ENCODE data around the gene CLDN5.
"Not testable (repeated sequence)": the region's sequence is repeated elsewhere in the genome, so short reads cannot be mapped to it uniquely, and the experiment has no call there.

Gene CLDN5

DNA sequence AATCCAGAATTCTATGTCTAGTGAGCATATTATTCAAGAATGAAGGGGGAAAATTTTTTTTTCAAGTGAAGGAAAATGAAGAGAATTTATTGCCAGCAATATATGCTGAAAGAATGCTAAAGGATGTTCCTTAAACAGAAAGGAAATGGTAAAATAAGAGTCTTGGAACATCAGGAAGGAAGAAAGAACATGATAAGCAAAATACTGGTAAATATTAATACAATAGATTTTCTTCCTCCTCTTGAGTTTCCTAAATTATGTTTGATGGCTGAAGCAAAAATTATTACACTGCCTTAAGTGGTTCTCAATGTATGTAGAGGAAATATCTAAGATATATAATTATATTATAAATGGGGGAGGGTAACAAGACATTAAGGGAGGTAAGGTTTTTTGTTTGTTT lies 9.6 kb upstream of the CLDN5 start:
- Histone ChIP-seq H3K9me3 (ENCODE audit: severe bottlenecking) (no peaks in the 10 kb centered on the region), H3K36me3 (no peaks in the 10 kb centered on the region), H3K4me3 (ENCODE audit: low read depth, low read length) (no peak overlapping the region), H3K27ac (no peak overlapping the region), H3K27me3 (ENCODE audit: insufficient read depth, low read depth, severe bottlenecking) (no peaks in the 10 kb centered on the region)
- TF ChIP-seq, protein P1, sequence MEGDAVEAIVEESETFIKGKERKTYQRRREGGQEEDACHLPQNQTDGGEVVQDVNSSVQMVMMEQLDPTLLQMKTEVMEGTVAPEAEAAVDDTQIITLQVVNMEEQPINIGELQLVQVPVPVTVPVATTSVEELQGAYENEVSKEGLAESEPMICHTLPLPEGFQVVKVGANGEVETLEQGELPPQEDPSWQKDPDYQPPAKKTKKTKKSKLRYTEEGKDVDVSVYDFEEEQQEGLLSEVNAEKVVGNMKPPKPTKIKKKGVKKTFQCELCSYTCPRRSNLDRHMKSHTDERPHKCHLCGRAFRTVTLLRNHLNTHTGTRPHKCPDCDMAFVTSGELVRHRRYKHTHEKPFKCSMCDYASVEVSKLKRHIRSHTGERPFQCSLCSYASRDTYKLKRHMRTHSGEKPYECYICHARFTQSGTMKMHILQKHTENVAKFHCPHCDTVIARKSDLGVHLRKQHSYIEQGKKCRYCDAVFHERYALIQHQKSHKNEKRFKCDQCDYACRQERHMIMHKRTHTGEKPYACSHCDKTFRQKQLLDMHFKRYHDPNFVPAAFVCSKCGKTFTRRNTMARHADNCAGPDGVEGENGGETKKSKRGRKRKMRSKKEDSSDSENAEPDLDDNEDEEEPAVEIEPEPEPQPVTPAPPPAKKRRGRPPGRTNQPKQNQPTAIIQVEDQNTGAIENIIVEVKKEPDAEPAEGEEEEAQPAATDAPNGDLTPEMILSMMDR (IDR thresholded peaks at IDR 0.05; ENCODE audit: low read depth, low read length): no peak
- no peak for DNase-seq

DNA sequence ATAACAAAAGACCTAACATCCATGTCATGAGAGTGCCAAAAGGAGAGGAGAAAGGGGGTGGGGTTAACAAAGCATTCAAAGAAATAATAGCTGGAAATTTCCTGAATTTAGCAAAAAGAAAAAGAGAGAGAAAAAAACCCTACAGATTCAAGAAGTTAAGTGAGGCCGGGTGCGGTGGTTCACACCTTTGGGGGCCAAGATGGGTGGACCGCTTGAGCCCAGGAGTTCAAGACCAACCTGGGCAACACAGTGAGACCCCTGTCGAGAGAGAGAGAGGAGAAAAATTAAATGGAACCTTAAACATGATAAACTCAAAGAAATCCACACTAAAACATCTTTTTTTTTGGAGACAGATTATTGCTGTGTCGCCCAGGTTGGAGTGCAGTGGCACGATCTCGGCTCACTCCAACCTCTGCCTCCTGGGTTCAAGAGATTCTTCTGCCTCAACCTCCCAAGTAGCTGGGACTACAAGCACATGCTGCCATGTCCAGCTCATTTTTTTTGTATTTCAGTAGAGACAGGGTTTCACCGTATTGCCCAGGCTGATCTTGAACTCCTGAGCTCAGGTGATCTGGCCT lies 8.9 kb upstream of the CLDN5 start:
- Histone ChIP-seq H3K36me3 (no peaks in the 10 kb centered on the region), H3K27ac (no peak overlapping the region), H3K27me3 (ENCODE audit: insufficient read depth, low read depth, severe bottlenecking) (no peaks in the 10 kb centered on the region), H3K4me3 (ENCODE audit: low read depth, low read length) (no peak overlapping the region), H3K9me3 (ENCODE audit: severe bottlenecking) (no peaks in the 10 kb centered on the region)
- DNase-seq: no peak
- TF ChIP-seq, protein P1 (IDR thresholded peaks at IDR 0.05; ENCODE audit: low read depth, low read length): no peak

DNA sequence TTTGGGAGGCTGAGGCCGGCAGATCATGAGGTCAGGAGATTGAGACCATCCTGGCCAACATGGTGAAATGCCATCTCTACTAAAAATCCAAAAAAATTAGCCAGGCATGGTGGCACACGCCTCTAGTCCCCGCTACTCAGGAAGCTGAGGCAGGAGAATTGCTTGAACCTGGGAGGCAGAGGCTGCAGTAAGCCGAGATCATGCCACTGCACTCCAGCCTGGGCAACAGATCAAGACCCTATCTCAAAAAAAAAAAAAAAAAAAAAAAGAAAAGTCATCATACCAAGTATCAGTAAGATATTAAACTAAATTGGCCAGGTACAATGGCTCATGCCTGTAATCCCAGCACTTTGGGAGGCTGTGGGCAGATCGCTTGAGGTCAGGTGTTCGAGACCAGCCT lies 7.1 kb upstream of the CLDN5 start:
- H3K9me3 ChIP-seq (ENCODE audit: severe bottlenecking); H3K4me3 ChIP-seq (ENCODE audit: low read depth, low read length); H3K27ac ChIP-seq; H3K27me3 ChIP-seq (ENCODE audit: insufficient read depth, low read depth, severe bottlenecking); H3K36me3 ChIP-seq; DNase-seq: not testable (repeated sequence)

DNA sequence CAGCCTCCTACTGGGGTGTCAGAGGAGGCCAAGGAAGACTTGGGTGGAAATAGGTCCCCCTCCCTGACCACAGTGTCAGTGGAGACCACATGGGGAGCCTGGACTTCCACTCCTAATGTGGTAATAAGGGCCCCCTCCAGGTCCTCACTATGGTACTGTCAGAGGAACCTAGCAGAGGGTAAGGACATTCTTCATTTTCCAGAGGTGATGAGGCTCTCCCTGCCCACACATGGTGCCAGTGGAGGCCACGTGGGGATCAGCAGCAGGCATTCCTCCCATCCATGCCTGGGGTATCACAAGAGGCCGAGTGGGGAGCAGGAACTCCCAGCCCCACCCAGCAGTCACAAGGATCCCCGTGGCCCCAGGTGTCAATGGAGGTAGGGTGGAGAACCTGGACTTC lies 6.5 kb upstream of the CLDN5 start:
- no peaks in the 10 kb centered on the region for H3K9me3 ChIP-seq (ENCODE audit: severe bottlenecking)
- H3K36me3 ChIP-seq: no peaks in the 10 kb centered on the region
- H3K4me3 ChIP-seq (ENCODE audit: low read depth, low read length): no peak overlapping the region
- H3K27ac ChIP-seq: no peak overlapping the region
- H3K27me3 ChIP-seq (ENCODE audit: insufficient read depth, low read depth, severe bottlenecking): no peaks in the 10 kb centered on the region
- DNase-seq: no peak
- TF ChIP-seq, protein P1 (IDR thresholded peaks at IDR 0.05; ENCODE audit: low read depth, low read length): no peak

DNA sequence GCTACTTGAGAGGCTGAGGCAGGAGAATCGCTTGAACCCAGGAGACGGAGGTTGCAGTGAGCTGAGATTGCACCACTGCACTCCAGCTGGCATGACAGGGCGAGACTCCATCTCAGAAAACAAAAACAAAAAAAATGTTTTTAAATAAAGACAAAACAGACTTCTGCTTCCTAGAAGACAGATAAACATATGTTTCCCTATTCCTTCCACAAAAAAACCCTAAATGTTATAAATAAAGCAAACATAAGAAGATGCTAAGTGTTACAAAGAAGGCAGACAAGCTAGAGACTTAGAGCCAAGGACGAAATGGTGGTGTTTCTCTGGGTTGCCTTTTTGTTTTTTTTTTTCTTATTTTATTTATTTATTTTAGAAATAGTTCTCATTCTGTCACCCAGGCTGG lies 5.6 kb upstream of the CLDN5 start:
- DNase-seq: no peak
- Histone ChIP-seq H3K9me3 (ENCODE audit: severe bottlenecking) (no peaks in the 10 kb centered on the region), H3K27ac (no peak overlapping the region), H3K4me3 (ENCODE audit: low read depth, low read length) (no peak overlapping the region), H3K27me3 (ENCODE audit: insufficient read depth, low read depth, severe bottlenecking) (no peaks in the 10 kb centered on the region), H3K36me3 (no peaks in the 10 kb centered on the region)
- TF ChIP-seq, protein P1 (IDR thresholded peaks at IDR 0.05; ENCODE audit: low read depth, low read length): no peak

DNA sequence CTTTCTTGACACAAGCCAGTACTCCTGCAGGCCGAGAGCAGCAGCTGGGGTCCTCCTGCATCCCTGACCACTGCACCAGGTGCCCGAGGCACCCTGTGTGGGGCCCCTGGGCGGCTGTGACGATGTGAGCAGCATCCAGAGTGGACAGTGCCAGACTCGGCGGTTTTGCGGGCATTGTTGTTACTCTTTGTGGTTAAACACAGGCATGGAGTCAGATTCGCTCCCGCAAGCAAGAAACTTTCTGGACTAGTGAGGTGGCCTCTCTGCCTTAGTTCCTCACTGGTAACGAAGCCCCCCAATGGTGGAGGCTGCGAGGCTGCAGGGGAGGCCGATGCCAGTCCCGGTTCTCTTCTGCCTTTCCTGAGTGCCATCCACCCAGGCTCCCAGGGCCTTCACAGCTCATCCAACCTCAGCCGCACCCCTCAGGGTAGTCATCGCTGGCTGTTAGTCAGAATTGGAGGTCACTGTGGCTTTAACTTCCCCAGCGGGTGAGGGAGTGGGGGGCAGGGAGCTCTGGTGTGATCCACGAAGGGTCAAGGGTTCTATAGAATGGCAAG lies 3.7 kb upstream of the CLDN5 start:
- Histone ChIP-seq H3K9me3 (ENCODE audit: severe bottlenecking) (no peaks in the 10 kb centered on the region), H3K36me3 (peaks cover 10% of the 10 kb centered on the region), H3K27ac (peak overlapping the region; percentile 74), H3K4me3 (ENCODE audit: low read depth, low read length) (no peak overlapping the region), H3K27me3 (ENCODE audit: insufficient read depth, low read depth, severe bottlenecking) (no peaks in the 10 kb centered on the region)
- DNase-seq: no peak
- TF ChIP-seq, protein P1 (IDR thresholded peaks at IDR 0.05; ENCODE audit: low read depth, low read length): no peak
